ENCODE measurements around the gene MAST2. TPM values are rescaled to one million over a fixed set of nuclear protein-coding genes. Genes with fewer than 3 reads are reported as not detected.

Gene MAST2
- total and polyA plus RNA-seq, 2 of the 13 experiments (the other 11 are each of a cell fraction or from before 2014, with no cell fraction given), result 15.3 to 23.0 TPM

DNA sequence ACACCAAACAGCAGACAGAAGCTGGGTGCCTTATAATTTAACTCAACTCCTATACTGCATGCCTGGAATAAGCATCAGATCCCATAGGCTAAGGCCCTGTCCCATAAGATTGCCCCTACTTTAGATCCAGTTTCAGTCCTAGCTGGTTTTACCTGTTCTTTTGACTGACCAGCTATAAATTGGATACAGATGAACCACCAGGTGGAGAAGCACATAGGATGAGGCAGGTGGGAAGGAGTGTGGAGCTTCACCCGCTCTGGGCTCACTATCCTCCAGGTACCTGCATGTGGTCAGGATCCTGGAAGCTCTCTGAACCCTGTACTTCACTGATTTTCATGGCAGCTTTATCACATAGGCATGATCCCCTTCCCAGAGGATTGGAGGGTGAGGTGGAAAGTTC lies 51.3 kb downstream of the MAST2 start:
- TF ChIP-seq SRSF9 (IDR thresholded peaks at IDR 0.05; ENCODE audit: borderline replicate concordance, insufficient read depth, low read depth, low read length, poor library complexity, severe bottlenecking) (no peak), SMC3 (IDR thresholded peaks at IDR 0.05; ENCODE audit: low read length) (peak; percentile 53; the same call in 1 of the 2 replicates), STAG1 (CRISPR knock-in tag; IDR thresholded peaks at IDR 0.05) (0 out of 2 replicates have a peak, but pooled peaks have one; percentile 9), SMYD3 (CRISPR knock-in tag; IDR thresholded peaks at IDR 0.05) (no peak), RAD21 (CRISPR knock-in tag; IDR thresholded peaks at IDR 0.05) (0 out of 2 replicates have a peak, but pooled peaks have one; percentile 26)
- TF ChIP-seq, protein P1, sequence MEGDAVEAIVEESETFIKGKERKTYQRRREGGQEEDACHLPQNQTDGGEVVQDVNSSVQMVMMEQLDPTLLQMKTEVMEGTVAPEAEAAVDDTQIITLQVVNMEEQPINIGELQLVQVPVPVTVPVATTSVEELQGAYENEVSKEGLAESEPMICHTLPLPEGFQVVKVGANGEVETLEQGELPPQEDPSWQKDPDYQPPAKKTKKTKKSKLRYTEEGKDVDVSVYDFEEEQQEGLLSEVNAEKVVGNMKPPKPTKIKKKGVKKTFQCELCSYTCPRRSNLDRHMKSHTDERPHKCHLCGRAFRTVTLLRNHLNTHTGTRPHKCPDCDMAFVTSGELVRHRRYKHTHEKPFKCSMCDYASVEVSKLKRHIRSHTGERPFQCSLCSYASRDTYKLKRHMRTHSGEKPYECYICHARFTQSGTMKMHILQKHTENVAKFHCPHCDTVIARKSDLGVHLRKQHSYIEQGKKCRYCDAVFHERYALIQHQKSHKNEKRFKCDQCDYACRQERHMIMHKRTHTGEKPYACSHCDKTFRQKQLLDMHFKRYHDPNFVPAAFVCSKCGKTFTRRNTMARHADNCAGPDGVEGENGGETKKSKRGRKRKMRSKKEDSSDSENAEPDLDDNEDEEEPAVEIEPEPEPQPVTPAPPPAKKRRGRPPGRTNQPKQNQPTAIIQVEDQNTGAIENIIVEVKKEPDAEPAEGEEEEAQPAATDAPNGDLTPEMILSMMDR (CRISPR knock-in tag; IDR thresholded peaks at IDR 0.05), result peak; percentile 29; the same call in 1 of the 2 replicates
- BruUV-seq (replicated peaks), result no TSS peak
- peaks cover 36% of the 10 kb centered on the region for H3K4me1 ChIP-seq (ENCODE audit: insufficient read depth, low read length)
- H3K27ac ChIP-seq (ENCODE audit: extremely low read length, insufficient read depth, low read length), result peak overlapping the region; percentile 14
- H3K9ac ChIP-seq (ENCODE audit: insufficient read depth, low read depth, low read length), result no peak overlapping the region
- no peak overlapping the region for H2AFZ ChIP-seq (ENCODE audit: low read length)
- H3K4me3 ChIP-seq (replicated peaks in 1 of 3; ENCODE audit: insufficient read depth in 1 of 3, low read depth in 2 of 3, low read length in 3 of 3), result no peak overlapping the region
- intact Hi-C loops (cut with micrococcal nuclease; ENCODE audit: unreplicated experiment), result no loop called here
- no peaks in the 10 kb centered on the region for H3K27me3 ChIP-seq (ENCODE audit: control insufficient read depth in 1 of 2, insufficient read depth in 2 of 2, low read length in 2 of 2)
- FAIRE-seq (peak; percentile 32), ATAC-seq (peak; percentile 79), DNase-seq (ENCODE audit: low spot score) (peak; percentile 23)
- CTCF ChIA-PET (ENCODE audit: low intra/inter-chr PET ratio, low total read pairs), result interaction anchor here (2.1 kb wide), 1 partner anchor 26 kb away, joined by 11 read pairs; no protein-coding TSS in a partner anchor
- WGBS (ENCODE audit: low lambda C conversion rate), result 91% methylated on average over 1 of the region's 1 CpG
- H3K9me3 ChIP-seq (ENCODE audit: low read length), result no peaks in the 10 kb centered on the region
- POLR2A ChIA-PET, result no interaction called here
- H3K79me2 ChIP-seq (ENCODE audit: insufficient read depth, low read length), result peaks cover 46% of the 10 kb centered on the region
- no peaks in the 10 kb centered on the region for H4K20me1 ChIP-seq (ENCODE audit: insufficient read depth, low read length)
- no peak overlapping the region for H3K4me2 ChIP-seq (ENCODE audit: low read depth, low read length)
- in situ Hi-C loops (cut with HindIII; ENCODE audit: extremely low pct_ligation_motif_present, low pct_unique_long_range_greater_than_20kb), result no loop called here
- no peaks in the 10 kb centered on the region for H3K36me3 ChIP-seq (replicated peaks in 1 of 2; ENCODE audit: control insufficient read depth in 1 of 2, insufficient read depth in 2 of 2, low read length in 2 of 2)

Measured in HepG2 (cell line).